HG02981 (cell line): ENCODE results near the gene KRTAP10-7.
"Not testable (repeated sequence)": the region's sequence is repeated elsewhere in the genome, so short reads cannot be mapped to it uniquely, and the experiment has no call there.

Source experiments
- ATAC-seq: cut with Tn5 transposase; IDR thresholded peaks from one replicate; pipeline ENCODE4 v1.9.1; 2021; ENCODE audit warnings: mild to moderate bottlenecking, moderate library complexity; ENCODE audit not compliant: unreplicated experiment

KRTAP10-7 gene

DNA sequence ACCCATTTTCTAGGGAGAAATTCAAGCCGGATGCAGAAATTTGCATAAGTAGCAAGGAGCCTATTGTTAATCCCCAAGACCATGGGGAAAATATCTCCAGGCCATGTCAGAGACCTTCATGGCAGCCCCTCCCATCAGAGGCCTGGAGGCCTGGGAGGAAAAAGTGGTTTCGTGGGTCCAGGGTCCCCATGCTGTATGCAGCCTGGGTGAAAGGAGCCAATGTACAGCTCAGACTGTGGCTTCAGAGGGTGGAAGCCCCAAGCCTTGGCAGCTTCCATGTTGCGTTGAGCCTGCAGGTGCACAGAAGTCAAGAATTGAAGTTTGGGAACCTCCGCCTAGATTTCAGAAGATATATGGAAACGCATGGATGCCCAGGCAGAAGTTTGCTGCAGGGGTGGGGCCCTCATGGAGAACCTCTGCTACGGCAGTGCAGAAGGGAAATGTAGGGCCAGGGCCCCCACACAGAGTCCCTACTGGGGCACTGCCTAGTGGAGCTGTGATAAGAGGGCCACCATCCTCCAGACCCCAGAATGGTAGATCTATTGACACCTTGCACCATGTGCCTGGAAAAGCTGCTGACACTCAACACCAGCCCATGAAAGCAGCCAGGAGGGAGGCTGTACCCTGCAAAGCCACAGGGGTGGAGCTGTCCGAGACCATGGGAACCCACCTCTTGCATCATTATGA lies 9.9 kb downstream of the KRTAP10-7 start:
- not testable (repeated sequence) for ATAC-seq

DNA sequence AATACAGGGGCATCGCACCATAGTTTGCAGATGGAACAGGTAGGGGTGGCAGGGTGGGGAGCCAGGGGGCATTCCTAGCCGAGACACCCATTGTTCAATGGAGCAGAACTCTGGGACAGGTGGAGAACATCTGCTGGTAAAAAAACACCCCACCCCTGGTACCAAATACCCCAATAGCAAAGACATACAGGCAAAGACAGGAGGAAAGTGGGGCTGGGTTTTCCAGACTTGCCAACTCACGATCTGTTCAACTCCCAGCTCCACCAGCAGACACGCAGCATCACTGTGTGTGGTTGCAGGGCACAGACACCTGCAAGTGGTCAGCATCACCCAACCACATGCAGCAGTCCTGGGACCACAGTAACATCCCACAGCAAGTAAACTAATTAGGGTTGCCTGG lies 11.2 kb downstream of the KRTAP10-7 start:
- ATAC-seq = no peak

DNA sequence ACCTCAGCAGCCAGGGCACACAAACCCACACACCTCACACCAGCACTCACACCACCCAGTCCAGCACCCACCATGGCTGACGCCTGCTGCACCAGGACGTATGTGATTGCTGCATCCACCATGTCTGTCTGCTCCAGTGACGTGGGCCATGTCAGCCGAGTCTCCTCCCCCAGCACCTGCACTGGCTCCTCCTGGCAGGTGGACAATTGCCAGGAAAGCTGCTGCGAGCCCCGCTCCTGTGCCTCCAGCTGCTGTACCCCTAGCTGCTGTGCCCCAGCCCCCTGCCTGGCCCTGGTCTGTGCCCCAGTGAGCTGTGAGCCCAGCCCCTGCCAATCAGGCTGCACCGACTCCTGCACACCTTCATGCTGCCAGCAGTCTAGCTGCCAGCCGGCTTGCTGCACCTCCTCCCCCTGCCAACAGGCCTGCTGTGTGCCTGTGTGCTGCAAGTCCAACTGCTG lies 11.7 kb downstream of the KRTAP10-7 start, which contains the start of gene KRTAP10-8:
Gene KRTAP10-8, plus strand, starts transcription at position 51 of the 458 bp plus-strand sequence. Its CDS starts 22 bp downstream, at position 73.
- no peak for ATAC-seq

DNA sequence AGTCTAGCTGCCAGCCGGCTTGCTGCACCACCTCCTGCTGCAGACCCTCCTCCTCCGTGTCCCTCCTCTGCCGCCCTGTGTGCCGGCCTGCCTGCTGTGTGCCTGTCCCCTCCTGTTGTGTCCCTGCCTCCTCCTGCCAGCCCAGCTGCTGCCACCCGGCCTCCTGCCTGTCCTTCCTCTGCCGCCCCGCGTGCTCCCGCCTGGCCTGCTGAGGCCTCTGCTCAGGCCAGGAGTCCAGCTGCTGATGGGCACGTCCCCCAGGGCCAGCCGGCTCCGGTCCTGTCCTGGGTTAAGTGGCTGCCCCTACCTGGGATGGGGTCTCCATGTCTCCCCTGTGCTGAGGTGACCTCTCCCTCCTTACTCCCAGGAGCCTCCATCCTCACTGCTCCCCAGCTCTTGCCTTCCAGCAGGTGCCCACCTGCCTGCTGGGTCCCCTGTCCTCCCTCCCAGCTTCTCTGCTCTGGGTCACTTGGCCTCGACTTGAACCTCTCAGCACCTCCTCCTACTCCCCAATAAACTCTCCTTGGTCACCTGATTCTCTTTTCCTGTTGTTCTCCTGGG lies 12.4 kb downstream of the KRTAP10-7 start:
- ATAC-seq = no peak

DNA sequence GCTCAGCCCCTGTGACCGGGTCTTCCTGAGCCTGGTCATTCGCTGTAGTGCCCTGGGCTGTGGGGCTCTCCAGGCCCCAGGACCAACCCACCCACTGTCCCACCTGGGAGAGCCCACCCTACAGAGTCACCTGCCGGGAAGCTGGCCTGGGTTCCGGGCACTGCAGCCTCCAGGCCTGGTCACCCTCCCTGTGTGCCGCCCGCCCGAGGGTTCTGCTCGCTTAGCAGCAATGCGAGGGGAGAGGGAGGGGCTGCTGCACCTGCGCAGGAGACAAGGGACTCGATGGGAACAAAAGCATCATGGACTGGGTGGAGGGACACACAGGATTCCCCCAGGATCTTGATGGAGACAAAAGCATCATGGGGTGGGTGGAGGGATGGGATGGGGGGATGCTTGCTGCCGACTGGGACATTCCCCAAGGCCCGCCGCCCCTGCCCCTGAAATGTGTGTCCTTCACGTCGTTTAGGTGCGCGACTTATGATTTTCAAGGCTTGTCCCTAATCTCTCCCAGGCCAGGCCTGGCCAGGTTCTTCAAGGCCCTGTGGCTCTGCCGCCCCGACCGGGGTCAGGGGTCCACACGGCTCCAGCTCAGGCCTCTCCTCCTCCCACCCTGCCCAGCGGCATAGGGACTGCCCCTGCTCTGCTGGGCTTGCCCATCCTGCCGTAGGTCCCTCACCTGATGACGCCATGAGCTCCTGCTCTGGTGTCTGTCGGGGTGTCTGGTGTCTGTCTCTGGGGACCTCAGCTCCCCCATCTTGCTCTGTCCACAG lies 13.2 kb downstream of the KRTAP10-7 start:
- ATAC-seq = no peak

DNA sequence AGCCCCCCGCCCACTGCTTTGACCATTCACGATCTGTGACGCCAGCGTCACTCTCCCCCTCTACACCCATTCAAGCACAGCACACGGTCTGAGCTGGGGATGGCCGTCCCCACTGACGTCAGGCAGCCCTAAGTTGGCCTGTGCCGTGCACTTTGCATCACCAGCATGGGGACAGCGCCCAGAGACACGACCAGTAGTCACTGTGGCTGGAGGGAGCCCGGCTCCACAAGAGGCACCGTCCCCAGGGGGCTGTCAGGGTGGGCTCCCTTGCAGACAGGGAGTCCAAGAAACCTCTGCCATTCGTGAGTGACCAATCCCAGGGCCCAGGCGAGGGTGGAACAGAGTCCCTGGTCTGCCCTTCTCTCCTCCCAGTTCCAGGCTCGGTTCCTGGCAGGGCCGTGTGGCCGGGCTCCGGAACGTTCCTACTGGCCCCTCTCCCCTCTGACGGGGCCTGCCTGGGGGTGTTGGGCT lies 13.8 kb downstream of the KRTAP10-7 start:
- ATAC-seq = no peak

DNA sequence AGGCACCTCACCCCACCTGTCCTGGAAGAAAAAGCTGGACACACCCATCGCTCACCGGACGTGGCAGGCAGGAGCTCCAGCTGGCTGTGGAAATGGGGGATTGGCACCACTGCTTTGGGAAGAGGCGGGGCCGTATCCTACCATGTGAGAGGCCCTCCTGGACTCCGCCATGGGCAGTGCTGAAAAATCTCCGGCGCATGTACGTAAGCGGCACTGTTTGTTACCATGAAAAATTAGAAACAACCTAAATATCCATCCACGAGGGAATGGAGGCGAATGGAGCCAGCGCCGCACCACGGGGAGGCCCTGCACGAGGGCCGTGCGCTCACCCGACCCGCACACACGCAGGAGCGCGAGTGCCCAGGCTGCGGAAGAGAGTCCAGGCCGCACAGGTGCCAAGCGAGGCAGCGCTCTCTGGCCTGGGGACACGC lies 14.6 kb downstream of the KRTAP10-7 start:
- ATAC-seq = no peak

DNA sequence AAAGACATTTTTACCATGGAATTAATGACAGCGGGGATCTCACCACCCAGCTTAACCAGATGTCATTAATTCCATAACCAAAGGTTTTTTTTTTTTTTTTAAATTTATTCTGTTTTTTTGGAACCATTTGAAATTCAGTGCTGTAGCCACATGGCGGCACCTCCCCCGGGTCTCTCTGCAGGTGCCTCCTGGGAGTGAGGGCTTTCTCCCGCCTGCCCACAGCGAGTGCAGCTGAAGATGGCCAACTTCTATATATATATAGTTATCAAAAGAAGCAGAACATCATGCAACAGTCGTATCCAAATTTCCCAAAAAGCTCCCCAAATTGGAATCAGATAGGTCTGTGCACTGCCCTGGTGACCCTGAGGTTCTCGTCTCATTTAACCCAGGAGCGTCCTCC lies 15.1 kb downstream of the KRTAP10-7 start:
- no peak for ATAC-seq

DNA sequence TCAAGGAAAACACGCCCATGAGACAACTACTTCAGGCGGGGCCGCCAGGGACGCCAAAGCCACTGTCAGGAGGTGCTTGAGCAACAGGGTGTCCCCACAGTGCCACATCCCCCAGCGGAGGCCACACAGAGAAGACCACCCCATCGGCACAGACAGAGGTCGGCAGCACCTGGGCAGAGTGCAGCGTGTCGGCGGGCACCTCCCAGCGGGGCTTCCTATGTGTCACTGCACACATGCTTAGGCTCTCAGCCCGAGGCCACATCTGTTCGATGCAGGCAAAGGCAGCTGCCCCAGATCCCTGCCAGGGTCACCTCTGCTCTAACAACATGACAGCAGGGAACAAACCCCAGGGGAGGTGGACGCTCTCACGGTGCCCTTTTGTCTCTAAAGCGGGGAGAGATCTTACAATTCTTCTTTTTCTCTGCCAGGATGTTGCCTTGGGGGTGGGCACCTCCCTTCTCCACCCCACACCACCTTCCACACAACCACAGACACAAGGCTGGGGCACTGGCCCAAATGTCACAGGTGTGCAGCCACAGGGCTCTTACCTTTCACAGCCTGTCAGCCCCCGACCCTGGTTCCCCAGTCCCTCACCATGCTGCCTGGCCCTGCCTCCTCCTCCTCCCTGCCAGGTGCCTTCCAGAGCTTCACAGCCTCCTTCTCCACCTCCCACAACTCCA lies 15.7 kb downstream of the KRTAP10-7 start:
- ATAC-seq = no peak

DNA sequence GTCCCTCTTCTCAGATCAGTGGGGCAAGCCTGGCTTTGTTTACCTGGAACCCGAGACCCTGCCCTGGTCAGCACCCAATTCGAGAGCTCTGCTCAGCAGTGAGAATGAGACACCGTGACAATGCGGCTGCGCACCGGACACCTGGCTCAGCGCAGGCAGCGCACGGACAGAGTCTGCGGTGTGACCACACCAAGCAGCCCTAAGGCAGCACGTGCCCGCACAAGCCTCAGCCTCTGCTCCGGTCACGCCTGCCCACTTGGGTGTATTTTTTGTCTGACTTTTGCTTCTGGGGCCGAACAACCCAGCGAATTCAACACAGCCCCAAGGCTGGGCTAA lies 16.2 kb downstream of the KRTAP10-7 start:
- no peak for ATAC-seq

DNA sequence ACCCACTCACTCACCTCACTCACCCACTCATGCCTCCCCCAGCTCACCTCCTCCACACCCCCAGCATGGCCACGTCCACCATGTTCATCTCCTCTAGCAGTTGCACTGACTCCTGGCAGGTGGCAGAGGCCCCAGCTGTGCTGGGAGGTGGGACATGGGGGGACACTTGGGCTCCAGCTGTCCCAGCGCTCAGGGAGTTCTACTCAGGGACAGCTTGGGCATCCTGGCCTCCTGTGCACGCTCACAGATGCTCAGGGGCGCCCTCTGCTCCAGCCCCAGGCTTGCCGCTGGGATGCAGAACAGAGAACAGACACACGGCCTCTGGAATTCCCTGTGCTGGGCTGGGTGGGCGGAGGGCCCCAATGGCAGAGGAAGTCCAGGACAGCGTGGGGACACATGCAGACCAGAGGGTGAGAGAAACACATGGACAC lies 16.7 kb downstream of the KRTAP10-7 start:
- ATAC-seq = no peak

DNA sequence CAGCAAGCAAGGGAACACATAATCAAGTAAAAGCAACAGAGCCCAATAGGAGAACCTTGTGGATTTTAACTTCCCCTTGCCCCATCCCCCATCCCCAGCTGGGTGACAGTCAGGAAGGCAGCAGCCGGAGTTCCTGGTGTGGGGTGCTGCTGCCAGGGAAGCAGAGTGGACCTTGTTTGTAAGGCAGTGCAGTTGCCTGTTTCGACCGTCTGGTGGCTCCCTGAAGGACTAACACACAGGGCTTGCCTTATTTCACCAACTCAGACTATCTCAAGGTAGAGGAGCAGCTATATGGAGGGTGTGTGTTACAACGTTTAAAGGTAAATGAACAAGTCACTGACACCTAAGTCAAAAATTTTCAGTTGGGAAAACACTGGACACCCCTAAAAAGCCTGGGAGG lies 18.1 kb downstream of the KRTAP10-7 start:
- no peak for ATAC-seq

DNA sequence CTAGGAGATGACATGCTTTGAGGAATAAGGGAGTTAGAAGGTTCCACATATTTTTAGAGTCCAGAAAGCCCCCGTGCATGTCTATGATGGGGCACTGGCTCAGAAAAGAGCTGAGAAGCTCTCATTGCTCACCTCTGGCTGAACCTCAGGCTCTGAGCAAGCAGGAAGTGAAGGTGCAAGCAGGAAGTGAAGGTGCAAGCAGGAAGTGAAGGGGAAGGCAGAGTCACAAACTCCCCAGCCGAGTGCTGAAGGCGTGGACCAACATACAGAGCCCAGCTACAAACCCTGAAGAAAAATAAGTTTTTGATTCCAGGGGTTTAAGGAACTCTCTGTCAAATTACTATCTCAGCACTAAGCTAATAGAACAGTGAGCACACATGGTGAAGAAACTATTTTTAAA lies 18.5 kb downstream of the KRTAP10-7 start:
- ATAC-seq = no peak

DNA sequence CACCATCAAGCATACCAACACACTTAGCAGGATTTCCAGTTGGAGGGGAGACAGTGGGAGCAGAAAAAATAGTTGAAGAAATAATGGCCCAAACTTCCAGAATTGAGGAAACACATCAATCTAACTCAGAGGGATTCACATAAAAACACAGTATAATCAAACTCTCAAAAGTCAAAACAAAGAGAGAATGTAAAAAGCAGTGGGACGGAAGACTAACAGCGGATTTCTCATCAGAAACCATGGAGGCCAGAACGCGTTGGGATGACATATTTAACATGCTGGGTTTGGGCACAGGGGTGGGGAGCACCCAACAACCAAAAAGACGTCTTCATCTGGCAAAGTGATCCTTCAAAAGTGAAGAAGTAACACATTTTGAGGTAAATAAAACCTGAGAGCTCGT lies 19.5 kb downstream of the KRTAP10-7 start:
- no peak for ATAC-seq

DNA sequence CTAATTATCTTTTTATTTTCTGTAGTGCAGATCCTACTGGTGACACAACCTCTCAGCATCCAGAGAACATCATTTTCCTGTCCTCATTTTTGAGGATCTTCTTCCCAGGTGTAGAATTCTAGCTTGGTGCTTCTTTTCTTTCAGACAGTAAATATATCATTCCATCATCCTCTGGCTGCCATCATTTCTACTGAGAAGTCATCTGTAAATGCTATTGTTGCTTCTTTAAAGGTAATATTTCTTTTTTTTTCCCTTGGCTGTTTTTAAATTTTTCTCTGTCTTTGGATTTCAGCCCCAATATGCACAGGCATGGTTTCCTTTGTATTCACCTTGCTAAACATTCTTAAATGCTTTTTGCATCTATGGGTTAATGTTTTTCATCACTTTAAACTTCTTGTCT lies 23.2 kb downstream of the KRTAP10-7 start:
- no peak for ATAC-seq

DNA sequence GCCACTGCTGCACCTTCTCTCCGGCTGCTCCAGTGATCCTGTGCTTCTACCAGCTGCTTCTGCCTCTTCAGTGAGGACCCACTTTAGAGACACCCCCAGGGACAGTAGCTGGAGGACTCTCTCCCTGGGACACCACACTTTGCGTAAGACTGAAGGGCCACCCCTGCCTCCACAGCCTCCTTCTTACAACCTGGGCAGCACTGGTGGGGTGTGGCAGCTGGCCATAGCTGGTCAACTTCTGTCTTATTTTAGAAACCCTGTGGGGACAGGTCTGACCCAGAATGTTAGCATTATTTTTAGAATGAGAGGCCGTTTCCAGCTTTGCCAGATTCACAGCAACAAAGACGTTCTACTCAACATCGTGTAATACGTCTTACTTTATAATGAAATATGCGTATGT lies 25.4 kb downstream of the KRTAP10-7 start:
- ATAC-seq = no peak

DNA sequence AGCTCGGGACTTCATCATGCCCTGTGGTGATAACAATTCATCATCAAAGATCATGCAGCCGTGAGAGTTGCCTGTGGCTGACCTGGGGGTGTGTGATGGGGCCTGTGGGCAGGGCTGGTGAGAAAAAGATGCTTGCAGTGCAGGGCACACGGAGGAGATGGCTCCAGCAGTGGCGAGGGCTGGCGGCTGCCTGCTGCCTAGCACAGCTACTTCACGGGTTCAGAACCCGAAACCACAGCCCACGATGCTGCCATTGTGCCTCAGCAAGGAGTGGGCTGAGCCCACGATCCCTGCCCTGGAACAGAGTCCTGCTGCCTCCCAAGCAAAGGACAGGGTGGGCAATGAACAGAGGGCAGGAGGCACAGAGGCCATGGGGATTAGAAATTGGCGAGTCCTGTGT lies 25.9 kb downstream of the KRTAP10-7 start:
- ATAC-seq = no peak

DNA sequence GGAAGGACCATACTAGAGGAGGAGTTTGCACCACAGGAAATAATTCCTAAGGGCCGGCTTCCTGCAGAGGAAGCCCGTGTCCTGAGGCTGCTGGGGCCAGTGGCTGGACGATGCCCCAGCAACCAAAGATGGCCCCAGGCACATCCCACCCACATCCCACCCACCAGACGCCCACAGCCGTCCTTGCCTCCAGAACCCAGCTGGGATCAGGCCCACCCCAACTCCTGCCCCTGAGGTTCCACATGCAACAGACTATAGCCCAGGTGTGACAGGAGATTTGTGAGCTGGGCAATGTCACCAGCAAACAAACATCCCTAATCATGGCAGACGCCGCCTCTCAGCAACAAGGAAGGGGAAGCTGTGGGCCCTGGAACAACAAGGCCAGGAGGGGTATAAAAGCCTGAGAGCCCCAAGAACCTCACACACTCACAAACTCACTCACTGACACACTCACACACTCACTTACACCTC lies 26.3 kb downstream of the KRTAP10-7 start, which contains the start of gene KRTAP10-9:
Gene KRTAP10-9, plus strand, starts transcription at position 421 of the 471 bp plus-strand sequence. CDS start 79 bp downstream, outside the sequence.
- ATAC-seq = no peak

DNA sequence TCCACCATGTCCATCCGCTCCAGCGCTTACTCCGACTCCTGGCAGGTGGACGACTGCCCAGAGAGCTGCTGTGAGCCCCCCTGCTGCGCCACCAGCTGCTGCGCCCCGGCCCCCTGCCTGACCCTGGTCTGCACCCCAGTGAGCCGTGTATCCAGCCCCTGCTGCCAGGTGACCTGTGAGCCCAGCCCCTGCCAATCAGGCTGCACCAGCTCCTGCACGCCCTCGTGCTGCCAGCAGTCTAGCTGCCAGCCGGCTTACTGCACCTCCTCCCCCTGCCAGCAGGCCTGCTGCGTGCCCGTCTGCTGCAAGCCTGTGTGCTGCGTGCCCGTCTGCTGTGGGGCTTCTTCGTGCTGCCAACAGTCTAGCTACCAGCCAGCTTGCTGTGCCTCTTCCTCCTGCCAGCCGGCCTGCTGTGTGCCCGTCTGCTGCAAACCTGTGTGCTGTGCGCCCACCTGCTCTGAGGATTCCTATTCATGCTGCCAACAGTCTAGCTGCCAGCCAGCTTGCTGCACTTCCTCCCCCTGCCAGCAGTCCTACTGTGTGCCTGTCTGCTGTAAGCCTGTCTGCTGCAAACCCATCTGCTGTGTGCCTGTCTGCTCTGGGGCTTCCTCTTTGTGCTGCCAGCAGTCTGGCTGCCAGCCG lies 26.9 kb downstream of the KRTAP10-7 start:
- ATAC-seq = not testable (repeated sequence)

DNA sequence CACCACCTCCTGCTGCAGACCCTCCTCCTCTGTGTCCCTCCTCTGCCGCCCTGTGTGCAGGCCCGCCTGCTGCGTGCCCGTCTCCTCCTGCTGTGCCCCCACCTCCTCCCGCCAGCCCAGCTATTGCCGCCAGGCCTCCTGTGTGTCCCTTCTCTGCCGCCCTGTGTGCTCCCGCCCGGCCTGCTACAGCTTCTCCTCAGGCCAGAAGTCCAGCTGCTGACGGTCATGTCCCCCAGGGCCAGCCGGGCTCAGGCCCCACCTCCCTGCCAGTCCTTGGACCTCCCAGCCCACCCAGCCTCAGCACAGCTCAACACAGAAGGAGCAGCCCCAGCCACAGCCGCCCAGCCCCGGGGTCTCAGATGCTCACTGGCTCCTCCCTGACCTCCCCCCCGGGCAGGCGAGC lies 27.4 kb downstream of the KRTAP10-7 start:
- not testable (repeated sequence) for ATAC-seq
